Pulmonary artery endothelial cell (primary cell): ENCODE results near the gene MAGI1. TPM values are rescaled to one million over a fixed set of nuclear protein-coding genes. Genes with fewer than 3 reads are reported as not detected.
"Not testable (repeated sequence)": the region's sequence is repeated elsewhere in the genome, so short reads cannot be mapped to it uniquely, and the experiment has no call there.

Experiments
- DNase-seq: peaks from one replicate; pipeline ENCODE4 v3.0.0-alpha.2; 2011; ENCODE audit warnings: low read depth, low spot score
- total RNA-seq: library from RNA; depleted of rRNA; stranded (reverse); fragments of >200 nt; gene quantifications from 2 replicates; pipeline ENCODE4 v1.2.3, GENCODE V29; 2014

Gene MAGI1
- total RNA-seq, 1 donor from 2014 or later = 24.5 TPM

GRCh38 chr3:65720989-65721737 lies 317.6 kb downstream of the MAGI1 start:
- no peak for DNase-seq

GRCh38 chr3:65719639-65720038 lies 319.1 kb downstream of the MAGI1 start:
- not testable (repeated sequence) for DNase-seq

GRCh38 chr3:65717676-65718346 lies 320.9 kb downstream of the MAGI1 start:
- DNase-seq = no peak

- no peak for DNase-seq
Observed at GRCh38 chr3:65716071-65716751, 322.5 kb downstream of the MAGI1 start.

GRCh38 chr3:65714134-65714533 lies 324.6 kb downstream of the MAGI1 start:
- DNase-seq = no peak

- no peak for DNase-seq
Observed at GRCh38 chr3:65713016-65713415, 325.7 kb downstream of the MAGI1 start.

- DNase-seq = no peak
Observed at GRCh38 chr3:65712140-65712539, 326.6 kb downstream of the MAGI1 start.

- no peak for DNase-seq
Observed at GRCh38 chr3:65706776-65707568, 331.7 kb downstream of the MAGI1 start.

- no peak for DNase-seq
Observed at GRCh38 chr3:65706301-65706700, 332.4 kb downstream of the MAGI1 start.

- DNase-seq = no peak
Observed at GRCh38 chr3:65703820-65704219, 334.9 kb downstream of the MAGI1 start.

- no peak for DNase-seq
Observed at GRCh38 chr3:65703026-65703425, 335.7 kb downstream of the MAGI1 start.

- DNase-seq = no peak
Observed at GRCh38 chr3:65702202-65702601, 336.5 kb downstream of the MAGI1 start.

- DNase-seq = no peak
Observed at GRCh38 chr3:65701516-65701915, 337.2 kb downstream of the MAGI1 start.

- DNase-seq = no peak
Observed at GRCh38 chr3:65689436-65689835, 349.3 kb downstream of the MAGI1 start.

- no peak for DNase-seq
Observed at GRCh38 chr3:65687741-65688140, 351.0 kb downstream of the MAGI1 start.

- no peak for DNase-seq
Observed at GRCh38 chr3:65685621-65686235, 353.0 kb downstream of the MAGI1 start.

- DNase-seq = no peak
Observed at GRCh38 chr3:65678516-65678915, 360.2 kb downstream of the MAGI1 start.

GRCh38 chr3:65677486-65678010 lies 361.2 kb downstream of the MAGI1 start:
- no peak for DNase-seq

- DNase-seq = no peak
Observed at GRCh38 chr3:65676580-65676979, 362.1 kb downstream of the MAGI1 start.

GRCh38 chr3:65675011-65675410 lies 363.7 kb downstream of the MAGI1 start:
- no peak for DNase-seq

GRCh38 chr3:65674226-65674625 lies 364.5 kb downstream of the MAGI1 start:
- DNase-seq = no peak
